Measurements from ENCODE around the gene OSGIN1.

The OSGIN1 gene, protein sequence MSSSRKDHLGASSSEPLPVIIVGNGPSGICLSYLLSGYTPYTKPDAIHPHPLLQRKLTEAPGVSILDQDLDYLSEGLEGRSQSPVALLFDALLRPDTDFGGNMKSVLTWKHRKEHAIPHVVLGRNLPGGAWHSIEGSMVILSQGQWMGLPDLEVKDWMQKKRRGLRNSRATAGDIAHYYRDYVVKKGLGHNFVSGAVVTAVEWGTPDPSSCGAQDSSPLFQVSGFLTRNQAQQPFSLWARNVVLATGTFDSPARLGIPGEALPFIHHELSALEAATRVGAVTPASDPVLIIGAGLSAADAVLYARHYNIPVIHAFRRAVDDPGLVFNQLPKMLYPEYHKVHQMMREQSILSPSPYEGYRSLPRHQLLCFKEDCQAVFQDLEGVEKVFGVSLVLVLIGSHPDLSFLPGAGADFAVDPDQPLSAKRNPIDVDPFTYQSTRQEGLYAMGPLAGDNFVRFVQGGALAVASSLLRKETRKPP

DNA sequence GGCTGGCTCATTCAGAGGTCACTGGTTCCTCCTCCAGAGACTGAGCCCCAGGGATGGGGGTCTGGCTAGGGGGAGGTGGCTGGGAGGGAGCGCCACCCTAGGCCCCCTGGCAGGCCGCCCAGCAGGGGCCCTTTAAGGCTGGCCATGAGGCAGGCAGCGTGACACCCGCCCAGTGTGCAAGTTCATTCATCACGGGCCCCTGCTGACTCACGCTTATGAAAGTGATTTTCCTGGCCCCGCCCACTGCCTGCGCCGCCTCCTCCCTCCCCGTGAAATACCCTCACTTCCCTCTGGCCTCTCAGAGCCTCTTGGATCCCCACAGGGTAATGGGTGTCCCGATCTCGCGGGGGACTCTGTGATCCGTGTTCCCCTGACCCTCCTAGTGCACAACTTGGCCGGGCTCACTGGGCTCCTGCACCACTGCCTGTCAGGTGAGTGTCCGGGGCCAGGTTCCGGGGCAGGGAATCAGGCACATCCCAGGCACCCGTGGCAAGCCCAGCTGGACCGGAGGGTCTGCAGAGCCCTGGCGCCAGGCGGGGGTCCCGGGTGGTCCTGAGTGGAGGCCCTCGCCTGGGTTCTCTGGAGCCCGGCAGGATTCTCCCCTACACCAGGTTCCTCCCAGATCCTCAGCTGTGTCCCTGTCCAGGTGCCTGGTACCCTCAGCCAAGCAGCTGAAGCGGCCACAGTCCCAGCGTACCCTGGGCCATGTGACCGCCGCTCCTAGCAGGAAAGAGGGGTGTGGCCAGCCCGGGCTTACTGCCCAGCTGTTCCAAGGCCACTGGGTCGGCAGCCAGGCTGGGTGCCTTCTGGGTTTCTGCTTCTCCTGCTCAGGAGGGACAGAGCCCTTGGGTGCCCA is at the start of gene OSGIN1:
Gene OSGIN1, plus strand, starts transcription at position 301 of the 856 bp plus-strand sequence. CDS start 4,432 bp downstream, outside the sequence.
- DNase-seq, result peak; percentile 86

DNA sequence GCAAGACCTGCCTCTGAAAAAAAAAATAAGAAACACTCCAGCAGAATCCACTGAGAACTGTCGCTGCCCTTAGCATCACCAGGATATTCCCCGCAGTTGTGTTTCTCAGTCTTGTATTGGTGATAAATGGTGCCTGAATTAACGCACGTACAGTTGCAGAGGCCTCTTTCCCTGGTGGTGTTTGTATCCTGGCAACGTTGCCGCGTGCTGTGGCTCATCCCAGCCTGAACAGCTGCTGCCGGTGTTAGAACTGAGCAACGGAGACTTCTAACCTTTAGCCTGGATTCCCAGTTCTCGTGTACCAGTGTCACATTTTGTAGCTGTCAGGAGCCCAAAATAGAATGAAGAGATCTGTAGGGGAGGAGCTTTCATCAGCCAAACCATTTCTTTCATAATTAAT is 49.3 kb upstream of the OSGIN1 start:
- DNase-seq, result no peak

DNA sequence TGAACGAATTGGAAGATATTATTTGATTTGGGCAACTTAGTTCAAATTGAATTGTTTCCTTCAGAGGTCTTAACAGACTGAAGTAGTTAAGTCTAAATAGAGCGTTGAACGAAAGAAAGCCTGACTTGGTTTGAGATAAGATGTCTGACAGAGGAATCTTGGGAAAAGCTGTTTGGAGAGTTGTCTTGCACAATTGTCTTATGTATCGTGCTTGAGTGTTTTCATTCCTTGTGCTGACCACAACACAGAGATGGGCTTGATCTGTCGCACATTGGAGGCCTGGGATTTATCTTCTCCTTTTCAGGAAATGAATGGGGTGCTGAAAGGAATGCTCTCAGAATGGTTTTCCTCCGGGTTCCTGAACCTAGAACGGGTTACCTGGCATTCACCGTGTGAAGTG is 46.4 kb upstream of the OSGIN1 start:
- DNase-seq, result no peak

DNA sequence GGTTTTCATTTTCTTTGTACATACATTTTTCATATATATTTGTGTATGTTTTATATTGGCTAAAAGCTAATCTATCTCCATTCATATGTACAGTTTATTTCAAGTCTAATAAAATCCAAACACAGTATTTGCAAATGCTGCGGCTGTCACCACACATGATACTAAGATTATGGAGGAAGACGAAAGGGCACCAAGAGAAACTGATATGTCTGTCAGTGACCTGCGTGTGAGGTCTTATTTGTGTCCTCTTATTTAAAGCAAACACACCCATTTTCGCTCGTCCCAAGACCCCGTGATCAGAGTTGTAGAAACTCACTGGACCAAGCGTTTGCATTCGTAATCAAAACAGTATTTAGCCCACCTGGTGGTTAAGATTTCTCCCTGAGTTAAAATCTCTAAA is 45.9 kb upstream of the OSGIN1 start:
- DNase-seq, result no peak

DNA sequence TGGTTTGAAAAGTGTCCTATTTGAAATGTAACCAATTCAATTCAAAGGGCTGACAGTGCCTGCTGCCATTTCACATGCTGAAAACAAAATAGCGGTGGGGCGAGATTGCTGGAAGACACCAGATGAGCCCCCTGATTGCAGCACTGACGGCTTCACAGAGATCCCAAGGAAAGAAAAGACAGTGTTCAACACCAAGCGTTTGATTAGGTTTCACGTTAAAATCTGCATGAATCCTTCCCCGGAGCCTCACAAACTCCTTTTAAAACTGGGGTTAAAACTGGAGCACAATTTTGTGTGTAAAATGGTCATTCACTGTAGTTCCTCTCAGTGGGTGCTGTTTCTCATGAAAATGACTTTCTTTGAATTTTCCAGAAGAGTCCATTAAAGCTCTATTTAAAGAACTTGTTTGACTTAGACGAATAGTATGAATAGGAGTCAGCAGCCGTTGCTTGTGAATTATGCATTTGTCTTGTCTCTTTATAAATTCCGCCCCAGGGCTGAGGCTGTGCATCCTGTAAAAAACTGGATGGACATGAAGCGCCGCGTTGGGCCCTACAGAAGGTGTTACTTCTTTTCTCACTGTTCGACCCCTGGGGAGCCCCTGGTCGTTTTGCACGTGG is 45.3 kb upstream of the OSGIN1 start:
- DNase-seq, result no peak

DNA sequence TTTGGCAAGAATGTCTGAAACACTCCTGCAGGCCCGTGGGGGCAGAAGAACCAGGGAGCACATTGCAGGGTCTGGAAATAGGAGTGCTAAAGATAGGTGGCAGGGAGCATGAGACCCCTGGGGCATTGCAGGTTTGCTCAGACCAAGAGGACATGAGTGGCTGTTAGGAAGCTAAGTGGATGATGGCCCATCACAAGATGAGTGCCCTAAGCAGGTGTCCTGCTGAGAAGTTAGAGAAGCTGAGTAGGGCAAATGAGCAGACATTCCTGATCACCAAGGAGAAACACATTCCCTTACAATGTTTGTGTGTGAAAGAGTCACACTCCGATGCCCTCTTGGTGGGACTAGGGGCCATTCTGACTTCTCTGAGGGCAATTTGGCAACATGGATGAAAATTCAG is 44.2 kb upstream of the OSGIN1 start:
- DNase-seq, result no peak

DNA sequence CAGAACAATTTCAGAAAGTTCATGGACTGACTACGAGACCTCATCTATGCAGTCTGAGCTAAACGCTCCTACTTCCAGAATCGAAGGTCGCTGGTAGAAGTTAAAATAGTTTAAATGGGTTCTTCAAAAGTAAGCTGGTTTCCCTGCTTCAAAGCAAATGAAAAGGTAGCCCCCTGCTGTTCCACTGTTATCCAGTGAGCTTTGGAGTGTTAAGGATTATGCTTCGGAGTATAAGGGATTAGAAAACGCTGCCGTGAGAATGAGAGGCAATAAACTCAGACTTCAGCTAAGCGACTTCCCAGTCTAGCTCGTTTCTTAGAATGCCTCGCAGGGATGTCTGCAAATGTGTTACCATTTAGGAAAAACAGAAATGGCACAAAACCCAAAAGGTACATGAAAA is 41.8 kb upstream of the OSGIN1 start:
- DNase-seq, result no peak

DNA sequence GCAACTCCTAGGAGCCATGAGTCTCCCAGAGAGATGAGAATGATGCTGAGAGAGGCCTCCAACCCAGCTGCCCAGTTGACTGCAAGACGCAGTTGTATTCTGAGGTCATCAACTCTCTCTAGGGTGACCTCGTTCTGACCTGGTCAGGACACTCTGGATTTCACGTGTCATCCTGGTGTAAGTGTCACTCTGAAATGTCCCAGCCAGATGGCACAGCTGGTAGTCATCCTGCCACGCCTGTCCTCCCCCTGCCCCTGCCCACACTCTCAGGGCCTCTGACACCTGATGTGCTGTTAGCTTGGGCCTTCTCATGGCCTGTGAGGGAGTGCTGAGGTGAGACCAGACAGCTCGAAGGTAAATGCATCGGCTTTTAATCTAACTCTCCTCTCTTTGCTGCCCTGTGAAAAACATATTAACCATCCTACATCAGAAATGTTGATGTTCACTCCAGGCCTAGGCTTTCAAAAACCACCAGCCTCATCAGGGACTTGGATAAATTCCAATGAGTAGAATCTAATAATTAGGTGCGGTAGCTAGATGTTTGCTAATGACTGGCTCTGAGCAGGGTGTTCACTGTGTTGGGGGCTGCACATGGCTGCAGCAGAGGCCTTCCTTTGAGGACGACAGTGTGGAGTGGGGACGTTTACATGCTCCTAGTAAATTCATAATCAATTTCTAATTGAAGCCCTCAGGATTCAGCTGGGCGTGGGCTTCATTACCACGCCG is 40.4 kb upstream of the OSGIN1 start:
- DNase-seq, result no peak

DNA sequence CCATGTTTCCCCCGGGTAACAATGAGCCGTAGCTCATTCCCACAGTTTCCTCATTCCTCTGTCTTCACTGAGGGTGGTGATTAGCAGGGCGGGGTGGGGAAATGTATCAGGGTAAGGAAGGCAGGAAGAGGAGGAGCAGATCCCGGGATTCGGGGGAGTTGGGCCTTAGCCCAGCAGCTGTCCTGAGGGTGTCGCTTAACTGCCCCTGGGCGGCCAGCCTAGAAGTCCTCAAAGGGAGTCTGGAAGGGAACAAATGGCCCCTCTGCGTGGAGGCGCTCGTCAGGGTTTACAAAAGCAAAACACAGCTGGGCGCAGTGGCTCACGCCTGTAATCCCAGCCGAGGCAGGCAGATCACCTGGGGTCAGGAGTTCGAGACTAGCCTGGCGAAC is 39.8 kb upstream of the OSGIN1 start:
- no peak for DNase-seq

DNA sequence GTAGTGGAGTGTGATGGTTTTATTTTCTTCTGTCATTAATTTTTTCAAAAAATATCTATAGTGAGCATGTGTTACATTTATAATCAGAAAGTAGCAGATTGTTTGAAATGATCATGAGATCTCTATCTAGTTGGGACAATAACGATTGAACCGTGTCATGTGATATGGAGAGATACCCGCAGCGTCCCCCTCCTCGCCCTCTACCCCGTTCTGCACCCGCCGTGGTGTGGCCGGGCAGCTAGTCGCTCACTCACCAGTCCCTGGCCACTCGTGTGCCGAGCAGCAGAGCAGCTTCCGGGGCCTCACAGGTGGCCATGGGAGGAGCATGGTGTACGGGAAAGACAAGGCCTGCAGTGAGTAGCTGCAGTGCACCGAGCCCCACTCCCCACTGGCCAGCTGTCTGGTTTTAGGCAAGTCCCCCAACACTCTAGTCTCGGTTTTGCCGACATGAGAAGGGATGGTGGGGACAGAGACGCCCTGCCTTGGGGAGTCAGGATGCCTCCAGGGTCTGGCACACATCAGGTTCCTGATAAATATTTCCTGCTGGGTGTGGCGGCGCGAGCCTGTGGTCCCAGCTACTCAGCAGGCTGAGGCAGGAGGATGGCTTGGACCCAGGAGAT is 38.8 kb upstream of the OSGIN1 start:
- DNase-seq, result no peak

DNA sequence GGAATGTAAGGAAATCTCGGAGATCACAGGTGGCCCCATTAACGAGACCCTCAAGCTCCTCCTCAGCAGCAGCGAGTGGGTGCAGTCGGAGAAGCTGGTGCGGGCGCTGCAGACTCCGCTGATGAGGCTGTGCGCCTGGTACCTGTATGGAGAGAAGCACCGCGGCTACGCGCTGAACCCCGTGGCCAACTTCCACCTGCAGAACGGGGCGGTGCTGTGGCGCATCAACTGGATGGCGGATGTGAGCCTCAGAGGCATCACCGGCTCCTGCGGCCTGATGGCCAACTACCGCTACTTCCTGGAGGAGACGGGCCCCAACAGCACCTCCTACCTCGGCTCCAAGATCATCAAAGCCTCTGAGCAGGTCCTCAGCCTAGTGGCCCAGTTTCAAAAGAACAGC is 38.0 kb upstream of the OSGIN1 start:
- no peak for DNase-seq

DNA sequence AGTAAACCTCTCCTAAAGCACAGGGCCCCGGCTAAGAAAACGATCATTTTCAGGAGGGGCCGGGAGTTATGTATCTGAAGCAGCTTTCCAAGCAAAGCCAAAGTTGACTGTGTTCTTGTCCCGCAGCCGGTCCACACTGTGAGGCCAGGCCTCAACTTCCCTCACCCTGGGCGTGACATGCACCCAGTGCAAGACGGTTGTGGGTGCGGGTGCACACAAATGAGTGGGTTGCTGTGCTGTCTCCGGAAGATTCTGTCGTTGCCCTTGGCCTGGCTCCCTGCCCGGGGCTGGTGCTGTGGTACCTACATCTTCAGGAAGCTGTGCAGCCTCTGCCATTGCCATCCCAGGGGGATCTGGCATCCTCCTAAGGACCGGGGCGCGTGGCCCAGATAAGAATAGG is 37.5 kb upstream of the OSGIN1 start:
- DNase-seq, result no peak

DNA sequence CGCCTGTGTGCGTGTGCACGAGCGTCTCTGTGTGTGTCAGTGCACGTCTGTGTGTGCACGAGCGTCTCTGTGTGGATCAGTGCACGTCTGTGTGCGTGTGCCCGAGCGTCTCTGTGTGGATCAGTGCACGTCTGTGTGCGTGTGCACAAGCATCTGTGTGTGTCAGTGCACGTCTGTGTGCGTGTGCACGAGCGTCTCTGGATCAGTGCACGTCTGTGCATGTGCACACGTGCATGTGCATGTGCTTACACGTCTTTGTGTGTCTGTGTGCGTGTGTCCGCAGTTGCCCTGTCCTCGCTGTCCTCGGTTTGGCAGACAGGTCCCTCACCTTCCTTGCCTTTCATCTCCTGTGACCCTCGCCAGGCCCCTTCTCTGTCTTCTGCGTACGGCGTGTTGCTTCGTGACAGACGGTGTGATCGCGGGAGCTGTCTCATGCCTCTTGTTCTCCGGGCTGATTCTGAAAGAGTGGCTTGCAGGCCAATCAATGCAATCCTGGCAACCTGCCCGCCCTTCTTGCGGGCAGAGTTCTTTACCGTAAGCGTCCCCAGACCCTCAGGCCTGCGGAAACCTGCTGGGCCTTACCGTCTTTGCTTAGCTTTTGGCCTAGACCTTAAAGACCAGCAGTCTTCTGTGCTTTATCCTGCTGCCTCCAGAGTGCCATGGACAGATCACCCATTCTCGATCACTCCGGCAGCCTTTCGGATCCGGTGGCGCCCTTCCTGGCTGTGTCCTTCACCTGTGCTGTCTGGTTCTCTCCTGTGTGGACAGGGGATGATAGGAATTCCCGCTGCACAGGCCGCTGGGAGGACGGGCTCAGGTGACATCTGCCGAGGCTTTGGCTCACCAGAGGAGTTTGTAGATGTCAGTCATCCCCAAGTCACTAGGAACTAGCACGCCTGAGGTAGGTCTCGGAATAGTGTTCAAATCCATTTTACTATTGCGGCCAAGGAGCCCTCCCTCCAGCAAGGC is 35.6 kb upstream of the OSGIN1 start:
- DNase-seq, result no peak

DNA sequence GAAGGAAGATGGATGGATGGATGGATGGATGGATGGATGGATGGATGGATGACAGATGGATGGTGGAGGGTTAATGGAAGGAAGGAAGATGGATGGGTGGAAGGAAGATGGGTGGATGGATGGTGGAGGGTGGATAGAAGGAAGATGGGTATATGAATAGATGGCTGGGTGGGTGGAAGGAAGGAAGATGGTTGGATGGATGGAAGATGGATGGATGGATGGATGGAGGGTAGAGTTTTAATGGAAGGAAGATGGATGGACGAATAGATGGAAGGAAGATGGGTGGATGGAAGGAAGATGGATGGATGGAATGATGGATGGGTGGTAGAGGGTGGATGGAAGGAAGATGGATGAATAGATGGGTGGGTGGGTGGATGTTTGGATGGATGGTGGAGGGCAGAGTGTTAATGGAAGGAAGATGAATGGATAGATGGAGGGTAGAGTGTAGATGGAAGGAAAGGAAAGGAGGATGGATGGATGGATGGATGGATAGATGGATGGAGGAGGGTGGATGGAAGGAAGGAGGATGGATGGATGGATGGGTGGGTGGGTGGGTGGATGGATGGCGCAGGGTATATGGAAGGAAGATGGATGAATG is 32.0 kb upstream of the OSGIN1 start:
- DNase-seq, result no peak

DNA sequence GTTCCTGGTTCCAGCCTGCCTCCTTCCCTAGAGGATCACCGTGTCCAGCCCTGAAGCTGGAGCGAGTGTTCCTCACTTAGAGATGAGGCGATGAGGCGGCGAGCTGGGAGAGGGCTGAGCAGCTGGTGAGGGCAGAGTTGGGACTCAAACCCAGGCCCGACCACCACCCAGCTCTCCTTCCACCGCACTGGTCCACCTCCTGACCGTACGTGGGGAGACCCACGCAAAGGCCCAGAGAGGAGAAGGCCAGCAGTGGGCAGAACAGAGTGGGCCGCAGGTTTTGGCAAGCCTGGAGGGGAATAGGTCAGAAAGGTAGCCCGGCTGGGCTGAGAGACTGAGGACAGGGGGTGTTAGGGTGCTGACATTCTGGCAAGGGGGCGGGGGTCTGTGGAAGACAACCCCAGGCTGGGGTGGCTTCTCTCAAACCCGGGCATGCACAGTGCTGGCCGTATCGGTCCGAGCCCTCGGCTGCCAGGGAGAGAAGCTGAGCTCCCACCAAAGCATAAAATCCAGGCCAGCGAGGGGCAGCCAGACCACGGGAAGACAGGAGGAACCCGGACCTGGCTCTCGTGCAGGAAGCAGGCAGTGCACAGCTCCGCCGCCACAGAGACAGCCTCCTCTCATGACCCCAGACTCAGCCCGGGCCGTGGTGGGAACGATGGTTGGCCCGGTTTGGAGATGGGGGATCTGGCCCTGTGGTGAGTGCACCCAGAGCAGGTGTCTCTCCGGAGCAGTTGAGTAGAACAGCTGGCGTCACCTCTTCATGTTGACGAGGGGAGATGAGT is 29.3 kb upstream of the OSGIN1 start:
- DNase-seq, result no peak

DNA sequence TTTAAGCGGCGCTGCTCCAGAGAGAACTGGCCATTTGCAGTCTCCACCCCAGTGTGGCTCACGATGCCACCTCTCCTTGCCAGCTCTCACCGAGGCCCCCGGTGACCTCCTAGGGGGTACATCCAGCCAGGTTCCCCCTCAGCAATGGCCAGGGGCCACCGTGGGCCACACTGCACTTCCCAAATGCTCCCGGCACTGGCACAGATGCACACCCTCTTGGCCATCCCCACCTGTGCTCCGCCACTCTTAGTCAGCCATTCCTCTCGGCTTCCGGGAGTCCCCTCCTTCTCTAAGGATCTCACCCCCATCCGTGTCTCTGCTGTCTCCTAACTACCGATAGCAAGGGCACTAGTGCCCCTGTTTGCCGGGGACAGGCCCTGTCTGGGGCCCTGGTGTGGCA is 28.4 kb upstream of the OSGIN1 start:
- no peak for DNase-seq

DNA sequence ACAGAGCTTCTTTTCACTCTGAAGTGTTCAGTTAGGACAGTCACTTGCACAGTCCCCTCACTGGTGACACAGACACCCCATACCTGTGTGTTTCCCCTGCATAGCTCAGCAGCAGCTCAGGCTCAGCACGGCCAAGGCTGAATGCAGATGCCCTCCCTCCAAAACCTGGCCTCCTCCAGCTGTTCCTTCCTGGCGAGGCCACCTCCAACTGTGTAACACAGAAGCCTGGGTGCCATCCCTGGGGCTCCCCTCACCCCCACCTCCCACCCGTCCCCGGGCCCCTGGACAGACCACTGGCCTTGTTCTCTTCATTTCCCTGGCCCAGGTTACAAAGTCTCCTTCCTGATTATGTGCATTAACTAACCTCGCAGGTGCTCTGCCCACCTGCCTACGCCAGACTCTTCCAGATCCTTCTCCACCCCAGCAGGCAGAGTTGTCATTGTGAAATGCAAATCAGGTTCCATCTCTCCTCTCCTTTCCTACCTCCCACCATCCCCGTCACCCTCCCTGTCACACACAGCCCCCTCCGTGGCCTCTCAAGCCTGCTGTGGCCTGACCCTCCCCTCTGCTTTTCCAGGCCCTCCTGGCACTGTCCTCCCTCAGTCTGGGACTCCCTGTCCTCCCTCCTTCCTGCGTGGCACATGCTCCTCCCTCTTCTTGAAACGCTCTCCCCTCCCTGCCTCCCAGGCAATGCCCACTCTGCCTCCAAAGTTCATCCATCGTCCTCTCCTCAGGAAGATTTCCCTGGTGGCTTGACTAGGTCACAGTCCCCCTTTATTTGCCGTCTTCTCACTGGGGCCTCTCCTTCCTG is 27.7 kb upstream of the OSGIN1 start:
- DNase-seq, result no peak

DNA sequence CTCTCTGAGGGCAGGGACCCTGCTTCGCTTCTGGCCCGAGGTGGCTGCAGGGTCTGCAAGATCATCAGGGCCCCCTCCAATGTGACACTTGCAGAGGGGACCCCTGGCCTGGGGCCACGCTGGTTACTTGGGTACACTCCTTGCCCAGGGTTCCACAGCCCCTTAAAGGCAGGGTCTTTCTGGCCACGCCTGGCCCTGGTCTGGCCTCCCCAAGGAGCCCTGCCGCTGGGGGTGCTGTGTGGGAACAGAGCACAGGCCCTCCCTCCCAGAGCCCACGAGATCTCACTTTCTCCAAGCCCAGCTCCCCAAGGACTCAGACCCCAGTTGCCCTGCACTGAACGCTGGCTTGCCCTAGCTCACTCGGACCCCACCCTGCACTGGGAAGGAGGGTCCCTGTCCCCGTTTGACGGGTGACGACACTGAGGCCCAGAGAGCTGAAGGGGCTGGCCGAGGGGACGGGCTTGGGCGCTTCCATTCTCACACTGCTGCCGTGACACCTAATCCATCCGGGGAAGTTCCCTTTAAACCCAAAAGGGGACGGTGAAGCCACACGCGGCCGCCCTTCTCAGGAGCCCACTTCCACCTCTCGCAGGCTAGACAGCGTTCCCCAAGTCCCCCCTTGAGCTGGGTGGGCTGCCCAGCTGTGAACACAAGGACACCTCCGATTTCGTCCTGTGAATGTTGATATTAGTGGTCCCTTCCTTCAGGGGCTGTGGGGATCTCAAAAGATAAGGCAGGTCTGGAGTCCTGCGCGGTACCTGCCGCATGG is 26.9 kb upstream of the OSGIN1 start:
- DNase-seq, result no peak

All from stimulated activated CD4-positive, alpha-beta T cell treated with anti-CD3 and anti-CD28 coated beads, Interleukin-4, amount 100 ng/mL, for 1 hour (primary cell).